GM12878 (cell line): ENCODE results near the gene RTN3. TPM values are rescaled to one million over a fixed set of nuclear protein-coding genes. Genes with fewer than 3 reads are reported as not detected.

Experiments
- ATAC-seq: fragments of 200-7000 bp; cut with Tn5 transposase; 3 replicates; pipeline ENCODE4 v1.9.1; 2020; ENCODE audit warnings: mild to moderate bottlenecking, moderate library complexity
- BruUV-seq: library from RNA; stranded (reverse); fragments of 400-500 nt; replicated peaks from 2 replicates; lab custom pipeline; 2021; lab: Mats Ljungman, UMichigan
- CTCF ChIA-PET: fragments of 300-600 bp; sonication (Branson Sonifier 250); formaldehyde crosslinking; extraction: SDS; loops from one replicate; lab custom pipeline; 2021; ENCODE audit warnings: inconsistent platforms; lab: Yijun Ruan, JAX
- POLR2A ChIA-PET: fragments of 350-600 bp; formaldehyde crosslinking; extraction: SDS; loops from one replicate; lab custom pipeline; 2021; ENCODE audit warnings: inconsistent platforms; lab: Charles Lee
- RAD21 ChIA-PET: fragments of 300-600 bp; sonication (Branson Sonifier 250); formaldehyde crosslinking; loops from one replicate; lab custom pipeline; 2023; ENCODE audit warnings: antibody characterized with exemption; ENCODE audit not compliant: unreplicated experiment; lab: Charles Lee
- SMC1A ChIA-PET: fragments of 300-600 bp; sonication (Branson Sonifier 250); formaldehyde crosslinking; loops from one replicate; lab custom pipeline; 2023; ENCODE audit not compliant: unreplicated experiment, uncharacterized antibody; lab: Charles Lee
- DNase-seq: peaks from one replicate; pipeline ENCODE4 v3.0.0-alpha.2; 2011; ENCODE audit warnings: low read depth, low spot score
- FAIRE-seq: peaks from 3 replicates; lab custom pipeline; 2011; peaks lifted over from hg19 to GRCh38; lab: Jason Lieb, UNC
- H2AFZ ChIP-seq: 2 replicates; pipeline ENCODE4 v1.6.0; 2011; ENCODE audit warnings: low read depth, low read length, control low read depth; ENCODE audit not compliant: control insufficient read depth
- H3K27ac ChIP-seq: 2 replicates; pipeline ENCODE4 v1.5.1; 2011; ENCODE audit warnings: control low read depth; ENCODE audit not compliant: control insufficient read depth, insufficient read depth
- H3K27me3 ChIP-seq, 2 experiments: replicated peaks in 1 of 2; 2 replicates each; pipeline versions ENCODE4 v1.6.0 to v1.6.1; 2011; ENCODE audit warnings: low read length in 1 of 2; ENCODE audit not compliant: control insufficient read depth in 2 of 2, insufficient read depth in 2 of 2
- H3K36me3 ChIP-seq, 2 experiments: 2 replicates each; pipeline ENCODE4 v1.5.1; 2011; ENCODE audit warnings: low read length in 1 of 2; ENCODE audit not compliant: control insufficient read depth in 2 of 2, insufficient read depth in 2 of 2
- H3K4me1 ChIP-seq: 2 replicates; pipeline ENCODE4 v1.6.1; 2011; ENCODE audit warnings: mild to moderate bottlenecking, low read length, moderate library complexity, mixed read lengths; ENCODE audit not compliant: control insufficient read depth, insufficient read depth
- H3K4me2 ChIP-seq: 2 replicates; pipeline ENCODE4 v1.6.0; 2011; ENCODE audit warnings: control low read depth; ENCODE audit not compliant: control insufficient read depth, insufficient read depth
- H3K4me3 ChIP-seq: fragments of 200-600 bp; sonication (generic); 2 replicates; pipeline ENCODE4 v1.5.1; 2016
- H3K79me2 ChIP-seq: 2 replicates; pipeline ENCODE4 v1.6.0; 2011; ENCODE audit warnings: low read length; ENCODE audit not compliant: control insufficient read depth, insufficient read depth
- H3K9ac ChIP-seq: 2 replicates; pipeline ENCODE4 v1.8.0; 2011; ENCODE audit warnings: low read length, control low read depth, mixed read lengths; ENCODE audit not compliant: control insufficient read depth, insufficient read depth
- H3K9me3 ChIP-seq: replicated peaks from 3 replicates; pipeline ENCODE4 v1.5.1; 2011; ENCODE audit warnings: mild to moderate bottlenecking, low read length; ENCODE audit not compliant: control insufficient read depth, insufficient read depth
- H4K20me1 ChIP-seq: 2 replicates; pipeline ENCODE4 v1.6.0; 2011; ENCODE audit not compliant: control insufficient read depth, insufficient read depth
- BMI1 ChIP-seq: fragments of 450-650 bp; IDR thresholded peaks from 2 replicates; pipeline ENCODE4 v1.6.1; 2016; ENCODE audit warnings: mild to moderate bottlenecking, moderate library complexity, borderline replicate concordance
- MYC ChIP-seq: IDR thresholded peaks from 2 replicates; pipeline ENCODE4 v1.6.1; 2011; ENCODE audit warnings: mild to moderate bottlenecking, low read length, moderate library complexity, inconsistent platforms; ENCODE audit not compliant: insufficient read depth, insufficient replicate concordance, insufficient read length, severe bottlenecking
- SIN3A ChIP-seq: IDR thresholded peaks from 2 replicates; pipeline ENCODE4 v1.6.1; 2012; ENCODE audit warnings: low read depth, low read length, improper control_type of control experiment
- WGBS: methylation state at CpG from one replicate; pipeline ENCODE4 v1.1.6; 2016; ENCODE audit warnings: low lambda C conversion rate; ENCODE audit not compliant: insufficient replicate concordance, insufficient coverage; ENCODE audit errors: missing lambda C conversion rate; 5-methylcytosine and 5-hydroxymethylcytosine counted together
- in situ Hi-C: fragments of 300-500 bp; cut with MboI; formaldehyde crosslinking; loops from 9 replicates; pipeline ENCODE4 v1.14.3; 2018; ENCODE audit warnings: mixed read lengths
- intact Hi-C: fragments of 100-400 bp; cut with micrococcal nuclease; formaldehyde crosslinking; loops from one replicate; pipeline ENCODE4 v1.14.2; 2022; ENCODE audit not compliant: unreplicated experiment
- polyA plus RNA-seq, 11 experiments: library from polyadenylated mRNA; depleted of rRNA in 4 of 11; unstranded in 6 of 11; stranded (reverse) in 5 of 11; fragments of >200 nt; fragmentation: Nextera tagmentation in 4 of 11; fragmentation: Illumina TruSeq in 1 of 11; extraction: Ambion mirVana in 4 of 11; extraction: Trizol in 1 of 11; gene quantifications; 1 replicate in 1 of 11; 2 replicates in 10 of 11; pipeline versions ENCODE4 v1.2.1 to v1.2.3, GENCODE V29; 2011 to 2016; ENCODE audit warnings: inconsistent platforms in 2 of 11, missing spikeins in 2 of 11, low read depth in 1 of 11
- total RNA-seq, 4 experiments: library from RNA; depleted of rRNA in 3 of 4; stranded (reverse); fragments of >200 nt in 3 of 4; fragmentation: Illumina TruSeq in 1 of 4; extraction: Trizol in 1 of 4; gene quantifications; 2 replicates each; pipeline versions ENCODE4 v1.2.1 to v1.2.3, GENCODE V29; 2013 to 2021

RTN3 gene
- total and polyA plus RNA-seq, 10 of the 15 experiments (the other 5 are each of a cell fraction or from before 2014, with no cell fraction given): 22.9 to 64.2 (median 47.0) TPM

GRCh38 chr11:63765688-63766241, 84.5 kb downstream of the RTN3 start:
- DNase-seq (no peak), ATAC-seq (no peak), FAIRE-seq (no peak)
- Histone ChIP-seq H4K20me1 (peaks cover 5% of the 10 kb centered on the region; the same call in 1 of the 2 replicates), H3K27me3 (peaks cover 3 to 4% of the 10 kb centered on the region in 2 experiments), H3K36me3 (peaks cover 0 to 3% of the 10 kb centered on the region in 2 experiments; a peak in 2 of 4 replicates), H3K9me3 (no peaks in the 10 kb centered on the region), H3K4me1 (peaks cover 8% of the 10 kb centered on the region; the same call in 1 of the 2 replicates), H3K9ac (no peak overlapping the region), H3K4me3 (no peak overlapping the region), H3K4me2 (no peak overlapping the region), H3K27ac (no peak overlapping the region), H3K79me2 (no peaks in the 10 kb centered on the region; the same call in 1 of the 2 replicates), H2AFZ (no peak overlapping the region)
- SMC1A ChIA-PET: interaction anchor here (0.8 kb wide), 1 partner anchor 180 kb away, joined by 3 read pairs; no protein-coding TSS in a partner anchor
- no peak for TF ChIP-seq MYC
- no peak for TF ChIP-seq BMI1
- no peak for TF ChIP-seq SIN3A
- BruUV-seq: no TSS peak
- CTCF ChIA-PET: interaction anchor here (0.7 to 4.4 kb wide), 3 partner anchors 71 to 386 kb away, joined by 3 to 18 read pairs (median 3); no protein-coding TSS in a partner anchor
- in situ Hi-C loops: no loop called here
- RAD21 ChIA-PET: interaction anchor here (1.4 kb wide), 1 partner anchor 180 kb away, joined by 4 read pairs; no protein-coding TSS in a partner anchor
- intact Hi-C loops: loop anchor here (5.0 kb wide), 2 partner anchors 72 to 187 kb away; partner anchors contain the start of gene MARK2
- 87% methylated on average over 17 of the region's 18 CpGs for WGBS
- POLR2A ChIA-PET: interaction anchor here (0.9 kb wide), 1 partner anchor 50 kb away, joined by 6 read pairs; no protein-coding TSS in a partner anchor
